PC-3 (cell line): ENCODE data around the gene ATXN7L1. TPM values are rescaled to one million over a fixed set of nuclear protein-coding genes. Genes with fewer than 3 reads are reported as not detected.

Source experiments
- ATAC-seq: fragments of 200-7000 bp; cut with Tn5 transposase; 2 replicates; pipeline ENCODE4 v1.9.1; 2020; ENCODE audit warnings: mild to moderate bottlenecking, moderate library complexity
- BruUV-seq: library from RNA; stranded (reverse); fragments of 400-500 nt; replicated peaks from 2 replicates; lab custom pipeline; 2021; lab: Mats Ljungman, UMichigan
- CTCF ChIA-PET: fragments of 300-600 bp; sonication (Branson Sonifier 250); formaldehyde crosslinking; loops from one replicate; lab custom pipeline; 2022; ENCODE audit warnings: antibody characterized with exemption; lab: Charles Lee
- POLR2A ChIA-PET: fragments of 300-600 bp; sonication (Branson Sonifier 250); formaldehyde crosslinking; loops from one replicate; lab custom pipeline; 2022; ENCODE audit warnings: antibody characterized with exemption; ENCODE audit not compliant: unreplicated experiment; lab: Charles Lee
- DNase-seq: peaks from one replicate; pipeline ENCODE4 v3.0.0-alpha.2; 2015
- H2AFZ ChIP-seq: fragments of 300-600 bp; sonication (generic); 2 replicates; pipeline ENCODE4 v1.6.0; 2016; ENCODE audit warnings: antibody characterized with exemption, low read length
- H3F3A ChIP-seq: fragments of 300-600 bp; sonication (generic); one replicate; pipeline ENCODE4 v1.6.0; 2017; ENCODE audit warnings: antibody characterized with exemption, low read length, control low read depth, mild to moderate bottlenecking; ENCODE audit not compliant: unreplicated experiment
- H3K27ac ChIP-seq: fragments of 300-600 bp; sonication (generic); 2 replicates; pipeline ENCODE4 v1.5.1; 2016; ENCODE audit warnings: mild to moderate bottlenecking, low read length
- H3K27me3 ChIP-seq: fragments of 300-600 bp; sonication (generic); 2 replicates; pipeline ENCODE4 v1.6.1; 2016; ENCODE audit warnings: low read length, mixed read lengths
- H3K36me3 ChIP-seq: fragments of 300-600 bp; sonication (generic); 2 replicates; pipeline ENCODE4 v1.6.1; 2016; ENCODE audit warnings: low read depth, mixed run types, low read length, mixed read lengths
- H3K4me1 ChIP-seq: fragments of 300-600 bp; sonication (generic); 2 replicates; pipeline ENCODE4 v1.5.1; 2016; ENCODE audit warnings: low read length; ENCODE audit not compliant: insufficient read depth
- H3K4me2 ChIP-seq: fragments of 300-600 bp; sonication (generic); 2 replicates; pipeline ENCODE4 v1.6.0; 2016; ENCODE audit warnings: low read length
- H3K4me3 ChIP-seq: fragments of 300-600 bp; sonication (generic); 2 replicates; pipeline ENCODE4 v1.5.1; 2016; ENCODE audit warnings: mild to moderate bottlenecking, low read length, mixed read lengths
- H3K79me2 ChIP-seq: fragments of 300-600 bp; sonication (generic); 2 replicates; pipeline ENCODE4 v1.6.1; 2017; ENCODE audit warnings: low read length, mixed read lengths
- H3K9ac ChIP-seq: fragments of 300-600 bp; sonication (generic); 2 replicates; pipeline ENCODE4 v1.6.0; 2016; ENCODE audit warnings: mild to moderate bottlenecking, low read length
- H3K9me2 ChIP-seq: fragments of 300-600 bp; sonication (generic); replicated peaks from 2 replicates; pipeline ENCODE4 v1.6.1; 2016; ENCODE audit warnings: mixed run types, low read length, mixed read lengths
- H3K9me3 ChIP-seq: fragments of 300-600 bp; sonication (generic); 2 replicates; pipeline ENCODE4 v1.6.1; 2016; ENCODE audit warnings: low read length, mixed read lengths
- H4K20me1 ChIP-seq: fragments of 300-600 bp; sonication (generic); 2 replicates; pipeline ENCODE4 v1.6.1; 2016; ENCODE audit warnings: low read length, mixed read lengths
- CTCF ChIP-seq: fragments of 300-600 bp; sonication (generic); conservative IDR thresholded peaks from 2 replicates; pipeline ENCODE4 v1.5.1; 2017; ENCODE audit warnings: antibody characterized with exemption, low read depth, mild to moderate bottlenecking, low read length
- EZH2 ChIP-seq: fragments of 300-600 bp; sonication (generic); IDR thresholded peaks from one replicate; pipeline ENCODE4 v1.6.1; 2017; ENCODE audit warnings: antibody characterized with exemption, mild to moderate bottlenecking, low read length; ENCODE audit not compliant: unreplicated experiment
- EZH2phosphoT487 ChIP-seq: fragments of 300-600 bp; sonication (generic); IDR thresholded peaks from 2 replicates; pipeline ENCODE4 v1.6.1; 2018; ENCODE audit warnings: mild to moderate bottlenecking, antibody characterized with exemption, low read length, borderline replicate concordance
- intact Hi-C: fragments of 100-400 bp; cut with micrococcal nuclease; formaldehyde crosslinking; loops from 2 replicates; pipeline ENCODE4 v1.9.0; 2023
- total RNA-seq: library from RNA; depleted of rRNA; stranded (reverse); fragments of >200 nt; gene quantifications from 2 replicates; pipeline ENCODE4 v1.2.3, GENCODE V29; 2014

Gene ATXN7L1
- total RNA-seq, 1 experiment from 2014 or later, result 16.0 TPM

DNA sequence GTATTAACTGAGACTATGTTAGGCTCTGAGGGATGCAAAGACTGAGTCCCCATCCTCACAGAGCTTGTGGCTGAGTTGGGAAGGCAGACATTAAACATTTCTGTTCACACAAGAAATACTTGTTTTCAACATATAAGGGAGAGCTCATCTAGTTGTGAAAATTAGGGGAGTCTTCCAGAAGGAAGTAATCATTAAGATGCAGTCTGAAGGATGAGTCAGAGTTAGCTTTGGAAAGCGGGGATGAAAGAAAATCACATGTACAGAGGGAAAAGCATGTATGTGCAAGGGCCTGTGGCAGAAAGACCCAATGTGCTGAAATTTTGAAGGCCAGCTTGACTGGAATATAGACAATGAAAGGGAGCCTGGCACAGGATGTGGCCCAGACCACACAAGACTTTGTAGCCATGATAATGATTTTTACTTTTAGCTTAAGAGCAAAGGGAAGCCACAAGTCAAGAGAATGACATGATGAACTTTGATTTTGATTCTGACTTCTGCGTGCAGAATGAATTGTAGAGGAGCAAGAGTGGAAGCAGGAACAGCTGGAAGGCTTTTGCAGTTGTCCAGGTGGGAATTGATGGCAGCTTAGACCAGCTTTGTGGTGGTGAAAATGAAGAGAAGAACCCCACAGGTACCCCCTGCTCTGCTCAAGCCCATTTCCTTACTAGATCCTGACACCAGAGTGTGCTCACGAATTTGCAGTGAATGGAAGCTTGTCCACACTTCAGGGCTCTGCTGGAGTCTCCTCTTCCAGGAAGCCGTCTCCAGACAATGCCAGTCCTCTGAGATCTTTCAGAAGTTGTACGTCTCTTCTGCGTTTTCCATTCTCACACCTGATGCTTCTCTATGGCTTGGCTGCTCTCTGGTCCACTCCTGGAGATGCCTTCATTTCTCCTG is 115.6 kb downstream of the ATXN7L1 start:
- peak; percentile 37 for ATAC-seq
- Histone ChIP-seq H3K4me1 (peaks cover 3% of the 10 kb centered on the region; the same call in 1 of the 2 replicates), H3F3A (no peaks in the 10 kb centered on the region), H3K9me3 (no peaks in the 10 kb centered on the region), H3K4me2 (no peak overlapping the region), H3K79me2 (no peaks in the 10 kb centered on the region), H3K27ac (no peak overlapping the region), H3K9ac (no peak overlapping the region), H4K20me1 (no peaks in the 10 kb centered on the region), H3K36me3 (no peaks in the 10 kb centered on the region), H3K9me2 (no peaks in the 10 kb centered on the region), H3K27me3 (no peaks in the 10 kb centered on the region), H2AFZ (no peak overlapping the region), H3K4me3 (no peak overlapping the region)
- BruUV-seq, result no TSS peak
- ChIA-PET CTCF (interaction anchor here (0.6 to 1.7 kb wide), 9 partner anchors 9 to 282 kb away, joined by 3 to 14 read pairs (median 5); no protein-coding TSS in a partner anchor), POLR2A (no interaction called here)
- intact Hi-C loops, result loop anchor here (1.0 to 5.0 kb wide), 6 partner anchors 70 to 392 kb away; no protein-coding TSS in a partner anchor
- DNase-seq, result no peak
- TF ChIP-seq CTCF (peak; percentile 44), EZH2phosphoT487 (no peak), EZH2 (no peak)

DNA sequence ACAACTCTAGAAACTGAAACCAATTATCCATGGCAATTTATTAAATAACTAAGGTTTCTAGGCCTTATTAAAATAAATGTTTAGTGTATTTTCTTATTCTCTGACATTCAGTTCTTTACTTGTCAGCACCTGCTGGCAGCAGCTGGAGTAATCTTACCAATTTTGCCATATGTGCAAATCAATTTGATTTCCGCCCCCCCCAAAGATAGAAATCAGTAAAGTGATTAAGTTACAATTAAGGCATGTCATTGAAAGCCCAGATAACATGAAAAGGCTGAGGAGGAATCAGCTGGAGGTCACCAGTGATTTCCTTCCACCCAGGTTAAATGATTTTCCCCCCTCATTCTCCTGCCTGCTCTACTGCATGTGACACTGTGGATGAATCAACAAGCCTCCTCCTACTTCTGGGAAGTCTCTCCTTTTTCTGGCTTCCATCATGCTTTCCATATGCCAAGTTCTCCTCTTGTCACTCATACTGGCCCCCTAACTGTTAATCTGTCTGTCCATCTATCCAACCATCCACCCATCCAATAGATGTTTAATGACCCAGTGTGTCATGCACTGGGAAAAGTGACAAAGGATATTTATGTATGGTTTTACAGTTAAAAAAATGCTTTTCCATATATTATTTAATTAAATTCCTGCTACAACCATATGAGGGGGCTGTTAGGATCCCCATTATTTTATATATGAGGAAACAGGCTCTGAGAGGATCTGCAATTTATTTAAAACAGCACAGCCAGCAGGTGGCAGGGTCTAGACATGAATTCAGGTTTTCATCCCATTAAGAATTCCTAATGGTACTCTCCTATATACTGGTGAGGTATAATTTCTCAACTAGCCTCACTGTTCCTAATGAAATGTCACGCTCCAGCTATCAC is 116.5 kb downstream of the ATXN7L1 start:
- no peak overlapping the region for H3K4me2 ChIP-seq
- CTCF ChIA-PET, result interaction anchor here (0.6 to 1.7 kb wide), 9 partner anchors 10 to 283 kb away, joined by 3 to 14 read pairs (median 5); no protein-coding TSS in a partner anchor
- H3K9ac ChIP-seq, result no peak overlapping the region

More for the DNA sequence above, 116.5 kb downstream of the ATXN7L1 start:
- BruUV-seq, result no TSS peak
- no peaks in the 10 kb centered on the region; the same call in 1 of the 2 replicates for H3K4me1 ChIP-seq
- H3K79me2 ChIP-seq, result no peaks in the 10 kb centered on the region
- intact Hi-C loops, result loop anchor here (1.0 to 5.0 kb wide), 6 partner anchors 70 to 392 kb away; no protein-coding TSS in a partner anchor
- H4K20me1 ChIP-seq, result no peaks in the 10 kb centered on the region
- no peak overlapping the region for H3K4me3 ChIP-seq
- H3F3A ChIP-seq, result no peaks in the 10 kb centered on the region
- no peak overlapping the region for H3K27ac ChIP-seq
- no peaks in the 10 kb centered on the region for H3K36me3 ChIP-seq
- TF ChIP-seq CTCF (peak; percentile 97), EZH2 (no peak)
- H3K9me2 ChIP-seq, result no peaks in the 10 kb centered on the region
- no peaks in the 10 kb centered on the region for H3K9me3 ChIP-seq
- DNase-seq (peak; percentile 85), ATAC-seq (peak; percentile 80)
- POLR2A ChIA-PET, result interaction anchor here (0.6 kb wide), 1 partner anchor 135 kb away, joined by 4 read pairs; no protein-coding TSS in a partner anchor
- H3K27me3 ChIP-seq, result no peaks in the 10 kb centered on the region
- no peak overlapping the region for H2AFZ ChIP-seq
